Activated CD4-positive, alpha-beta T cell treated with anti-CD3 and anti-CD28 coated beads, Interleukin-2, amount 50 U/mL, for 24 hours (primary cell): ENCODE measurements around the gene BICDL1.

Experiments
- DNase-seq, 2 donors: peaks; one replicate each; pipeline ENCODE4 v3.0.0-alpha.2; 2020; ENCODE audit warnings: low read depth in 1 of 2, low spot score in 1 of 2

BICDL1 gene

GRCh38 chr12:120051535-120051934 lies 62.5 kb downstream of the BICDL1 start:
- no peak for DNase-seq

GRCh38 chr12:120054293-120054692 lies 65.3 kb downstream of the BICDL1 start:
- no peak for DNase-seq

DNA sequence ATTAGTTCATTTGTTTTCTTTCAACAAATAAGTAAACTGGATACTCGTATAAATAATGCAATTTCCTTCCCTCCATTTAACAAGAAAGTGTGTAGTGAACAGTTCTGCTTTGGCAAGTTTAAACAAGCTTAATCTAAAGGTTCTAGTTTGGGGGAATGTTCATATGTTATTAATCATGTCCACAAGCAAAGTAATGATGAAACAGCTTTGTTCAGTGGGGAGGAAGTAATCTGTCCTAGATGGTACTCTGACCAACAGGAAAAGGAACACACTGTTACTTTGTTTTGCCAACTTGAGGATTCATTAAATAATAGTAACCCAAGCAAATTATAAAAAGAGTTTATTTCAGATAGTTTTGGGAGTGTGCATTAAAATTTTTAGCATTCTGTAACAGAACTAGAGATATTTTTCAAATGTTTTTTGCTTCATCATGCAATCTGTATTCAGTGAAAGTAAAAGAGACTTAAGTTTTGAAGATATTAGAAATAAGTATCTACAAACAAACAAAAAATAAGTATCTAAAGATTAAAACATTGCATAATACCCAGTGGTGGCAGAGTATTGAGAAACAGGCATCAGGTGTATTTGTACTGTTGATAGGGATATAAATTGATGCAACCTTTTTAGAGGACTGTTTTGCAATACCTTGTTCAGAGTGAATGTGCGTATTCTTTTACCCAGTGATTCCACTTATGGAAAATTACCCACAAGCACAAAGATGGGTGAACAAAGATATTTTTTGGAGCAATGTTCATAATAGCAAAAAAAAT lies 66.4 kb downstream of the BICDL1 start:
- no peak for DNase-seq

DNA sequence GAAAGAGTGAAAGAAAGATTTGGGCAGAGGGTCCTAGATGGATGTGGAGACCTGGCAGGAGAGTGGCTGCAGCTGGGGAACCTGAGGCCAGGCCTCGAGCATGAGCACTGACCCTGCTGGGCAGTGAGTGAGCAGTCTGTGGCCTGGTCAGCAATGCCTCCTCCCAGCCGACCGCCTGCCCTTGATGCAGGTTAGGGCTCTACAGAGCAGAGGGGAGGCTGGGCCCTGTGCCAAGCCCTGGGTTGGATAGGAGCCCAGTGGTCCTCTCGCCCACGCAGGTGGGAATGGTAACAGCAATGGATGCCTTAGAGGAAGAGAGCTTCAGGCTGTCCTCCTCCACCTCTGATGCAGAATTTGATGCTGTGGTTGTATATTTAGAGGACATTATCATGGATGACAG lies 67.7 kb downstream of the BICDL1 start:
- no peak for DNase-seq

- no peak for DNase-seq
Observed at GRCh38 chr12:120060196-120060595, 71.2 kb downstream of the BICDL1 start.

GRCh38 chr12:120060717-120061116 lies 71.7 kb downstream of the BICDL1 start:
- no peak for DNase-seq

- no peak for DNase-seq
Observed at GRCh38 chr12:120061575-120062214, 72.7 kb downstream of the BICDL1 start.

- no peak for DNase-seq
Observed at GRCh38 chr12:120062976-120063579, 74.0 kb downstream of the BICDL1 start.

DNA sequence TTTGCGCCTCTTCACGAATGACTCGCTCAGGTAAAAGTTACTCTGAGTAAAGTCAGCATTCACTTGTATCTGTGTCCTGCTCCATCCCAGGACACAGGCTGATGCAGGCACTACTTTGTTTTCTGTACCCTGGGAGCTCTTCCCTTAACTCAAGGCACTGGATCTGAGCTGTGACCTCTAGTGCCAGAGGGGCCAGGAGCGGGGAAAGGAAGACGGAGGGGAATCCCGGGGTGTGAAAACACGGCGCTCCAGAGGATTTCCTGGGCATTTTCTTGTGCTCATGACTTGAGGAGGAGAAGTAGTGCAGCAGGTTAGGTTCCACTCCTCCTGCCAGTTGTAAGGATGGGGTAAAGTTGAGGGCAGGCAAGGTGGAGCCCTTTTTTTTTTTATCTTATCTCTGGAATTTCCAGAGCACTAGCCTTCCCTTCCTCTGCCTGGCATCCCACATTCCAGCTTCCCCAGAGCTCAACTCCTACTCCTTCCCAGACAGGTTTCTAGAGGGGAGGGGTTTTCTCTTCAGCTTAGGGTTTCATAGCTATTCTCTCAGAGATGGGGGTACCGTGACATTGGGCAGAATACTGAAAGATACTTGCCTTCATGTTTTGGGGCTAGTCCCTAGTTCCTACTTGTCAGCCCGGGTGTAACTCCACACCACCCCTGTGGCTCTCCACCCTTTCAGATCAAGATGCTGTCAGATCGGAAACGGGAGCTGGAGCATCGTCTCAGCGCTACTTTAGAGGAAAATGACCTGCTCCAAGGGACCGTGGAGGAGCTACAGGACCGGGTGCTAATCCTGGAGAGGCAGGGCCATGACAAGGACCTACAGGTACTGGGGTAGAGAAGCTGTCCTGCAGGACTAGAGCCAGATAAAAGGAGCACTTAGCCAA lies 75.3 kb downstream of the BICDL1 start:
- DNase-seq, result no peak

DNA sequence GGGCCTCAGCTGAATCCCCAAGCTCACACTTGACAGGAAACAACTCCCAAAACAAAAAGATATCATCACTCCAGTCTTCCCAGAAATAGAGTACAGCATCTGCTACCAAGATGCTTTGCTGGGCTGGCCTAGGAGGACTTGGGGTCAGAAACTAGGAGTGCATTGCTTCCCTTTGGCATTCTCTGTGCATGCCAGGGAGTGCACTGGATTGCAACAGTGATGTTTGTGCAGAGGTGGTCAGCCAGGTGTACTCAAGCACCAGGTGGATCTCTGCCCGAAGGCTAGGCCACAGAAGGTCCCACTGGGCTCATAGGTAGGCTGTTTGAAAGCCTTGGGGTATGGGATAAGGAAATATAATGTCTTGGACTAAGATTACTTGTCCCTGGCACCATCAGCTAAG lies 76.4 kb downstream of the BICDL1 start:
- DNase-seq, result no peak

DNA sequence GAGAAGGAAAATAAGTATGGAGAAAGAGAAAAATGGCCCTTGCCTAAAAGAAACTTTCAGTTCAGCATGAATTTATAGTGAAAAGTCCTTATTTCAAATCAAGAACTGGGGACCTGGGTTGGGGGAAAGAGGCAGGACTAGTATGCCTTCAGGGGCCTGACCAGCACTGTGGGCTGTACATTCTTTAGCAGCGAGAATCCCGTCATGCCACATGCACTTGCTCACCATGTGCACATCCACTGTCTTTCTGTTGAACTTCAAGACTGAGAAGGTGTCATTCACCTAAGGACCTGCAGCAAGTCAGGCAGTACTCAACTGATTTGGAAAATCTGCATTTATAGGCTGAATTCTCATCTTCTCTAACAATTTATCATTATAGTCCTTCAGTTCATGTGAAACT lies 77.3 kb downstream of the BICDL1 start:
- no peak for DNase-seq

DNA sequence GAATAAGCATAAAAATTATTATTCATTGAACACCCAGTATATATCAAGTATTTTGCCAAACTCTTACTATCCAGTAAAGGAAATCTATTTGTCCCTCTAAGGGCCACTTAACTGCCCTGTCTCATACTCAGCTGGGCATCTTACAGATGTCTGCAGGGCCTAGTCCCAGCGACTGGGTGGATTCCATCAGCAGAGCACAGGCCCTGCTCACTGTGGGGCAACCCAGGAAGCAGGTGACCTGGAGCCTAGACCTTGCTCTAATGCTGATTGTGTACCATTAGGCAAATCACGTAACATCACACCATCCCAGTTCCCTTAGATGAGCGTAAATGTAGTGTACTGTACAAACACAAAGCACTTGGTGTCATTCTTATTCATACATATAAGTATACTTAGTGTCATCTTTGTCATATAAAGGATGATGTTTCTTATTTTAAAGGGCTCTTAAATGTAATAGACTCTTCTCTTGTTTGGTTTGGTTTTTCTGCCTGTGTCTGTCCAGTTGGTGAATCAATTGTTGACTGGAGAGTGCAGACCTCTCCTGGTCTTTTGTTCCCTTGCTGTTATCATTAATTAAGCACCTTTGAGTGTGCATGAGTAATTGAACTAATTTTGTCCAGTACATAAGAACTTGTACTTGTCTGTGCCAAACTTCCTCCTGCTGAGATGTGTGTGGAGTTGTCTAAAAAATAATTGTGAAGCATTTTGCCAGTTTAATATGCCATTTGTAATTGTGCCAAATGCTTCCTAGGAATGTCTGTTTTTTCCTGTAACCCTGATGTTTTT lies 78.2 kb downstream of the BICDL1 start:
- DNase-seq, result no peak

DNA sequence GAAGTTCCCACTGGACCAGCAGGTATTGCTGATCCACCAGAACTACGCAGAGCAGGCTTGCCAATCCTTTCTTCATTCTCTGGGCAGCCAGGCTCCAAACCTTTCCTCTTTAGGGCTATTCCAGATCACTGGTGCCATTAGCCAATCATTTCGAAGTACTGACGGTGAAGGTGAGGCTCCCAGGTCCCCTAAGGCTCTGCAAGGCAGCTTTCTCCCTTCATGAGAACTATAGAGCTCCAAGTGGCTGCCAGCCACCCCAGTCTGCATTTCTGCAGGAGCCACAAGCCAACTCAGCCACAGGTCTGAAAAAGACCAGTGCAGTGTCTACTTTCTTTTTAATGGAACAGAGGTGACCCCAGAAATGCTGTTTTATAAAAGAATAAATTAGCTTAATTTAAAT lies 78.9 kb downstream of the BICDL1 start:
- no peak for DNase-seq

DNA sequence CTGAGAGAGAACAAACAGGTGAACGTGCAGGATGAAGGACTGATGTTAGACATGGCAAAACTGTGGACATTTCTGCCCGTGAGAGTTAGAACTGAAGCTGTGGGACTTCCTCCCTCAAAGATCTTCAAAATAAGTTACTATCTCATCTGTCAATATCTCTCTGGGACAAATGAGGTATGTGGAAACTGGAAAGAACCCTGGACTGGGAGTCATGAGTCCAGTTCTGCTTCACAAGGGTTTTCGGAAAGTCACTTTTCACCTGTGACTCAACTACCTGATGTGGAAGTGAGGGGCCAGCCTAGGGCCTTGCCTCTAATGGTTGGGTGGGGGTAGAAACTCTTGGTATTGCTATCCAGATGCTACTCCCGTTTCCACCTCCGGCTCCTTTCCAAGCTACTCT lies 80.2 kb downstream of the BICDL1 start:
- DNase-seq, result no peak

- no peak for DNase-seq
Observed at GRCh38 chr12:120071493-120072020, 82.5 kb downstream of the BICDL1 start.

GRCh38 chr12:120072472-120073249 lies 83.6 kb downstream of the BICDL1 start:
- no peak for DNase-seq

- no peak for DNase-seq
Observed at GRCh38 chr12:120075034-120075616, 86.1 kb downstream of the BICDL1 start.

DNA sequence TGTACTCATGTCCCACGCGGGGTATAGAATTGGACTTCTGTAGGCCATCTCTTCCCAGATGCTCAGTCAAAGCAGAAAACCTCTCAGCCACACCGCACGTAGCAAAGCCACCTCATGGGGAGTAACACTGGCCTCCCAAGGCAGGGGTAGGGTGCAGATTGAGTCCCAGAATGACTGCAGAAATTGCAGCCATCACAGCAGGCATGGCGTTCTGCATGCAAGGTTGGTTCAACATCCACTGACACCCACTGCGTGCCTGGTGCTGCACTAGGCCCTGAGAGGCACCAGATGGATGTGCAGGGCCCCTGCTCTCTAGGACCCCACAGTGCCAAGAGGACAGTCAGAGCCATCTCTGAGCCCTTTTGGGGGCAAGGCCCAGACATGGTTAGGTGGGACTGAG lies 87.6 kb downstream of the BICDL1 start:
- no peak for DNase-seq

DNA sequence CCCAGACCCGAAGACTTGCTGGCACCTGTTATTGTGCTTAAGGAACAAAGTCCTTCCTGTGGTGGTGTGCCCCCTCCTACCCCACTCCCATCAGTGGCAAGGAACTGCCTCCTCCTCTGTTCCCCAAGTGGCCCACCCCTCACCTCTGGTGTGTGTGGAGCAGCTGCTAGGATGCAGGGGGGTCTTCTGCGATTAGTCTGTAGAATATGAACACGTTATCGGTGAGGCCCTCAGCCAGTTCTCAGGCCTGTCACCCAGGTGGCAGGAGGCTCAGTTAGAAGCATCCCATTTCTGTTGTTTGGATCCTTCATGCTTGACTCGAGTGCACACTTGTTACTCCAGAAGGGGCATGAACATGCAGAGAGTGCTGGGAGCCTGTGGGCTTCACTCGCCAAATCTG lies 88.2 kb downstream of the BICDL1 start:
- DNase-seq, result no peak
